Fibroblast of pulmonary artery (primary cell): ENCODE data around the gene HOXA3.

ENCODE experiments used
- DNase-seq: peaks from one replicate; pipeline ENCODE4 v3.0.0-alpha.2; 2010; ENCODE audit warnings: low read depth
- H3K4me3 ChIP-seq: replicated peaks from 2 replicates; pipeline ENCODE4 v1.5.1; 2011; ENCODE audit warnings: low read depth, mild to moderate bottlenecking, control low read depth, low read length, moderate library complexity
- CTCF ChIP-seq: IDR thresholded peaks from 2 replicates; pipeline ENCODE4 v1.5.1; 2011; ENCODE audit warnings: mild to moderate bottlenecking, control low read depth, low read length, inconsistent platforms; ENCODE audit errors: missing control alignments

The HOXA3 gene

DNA sequence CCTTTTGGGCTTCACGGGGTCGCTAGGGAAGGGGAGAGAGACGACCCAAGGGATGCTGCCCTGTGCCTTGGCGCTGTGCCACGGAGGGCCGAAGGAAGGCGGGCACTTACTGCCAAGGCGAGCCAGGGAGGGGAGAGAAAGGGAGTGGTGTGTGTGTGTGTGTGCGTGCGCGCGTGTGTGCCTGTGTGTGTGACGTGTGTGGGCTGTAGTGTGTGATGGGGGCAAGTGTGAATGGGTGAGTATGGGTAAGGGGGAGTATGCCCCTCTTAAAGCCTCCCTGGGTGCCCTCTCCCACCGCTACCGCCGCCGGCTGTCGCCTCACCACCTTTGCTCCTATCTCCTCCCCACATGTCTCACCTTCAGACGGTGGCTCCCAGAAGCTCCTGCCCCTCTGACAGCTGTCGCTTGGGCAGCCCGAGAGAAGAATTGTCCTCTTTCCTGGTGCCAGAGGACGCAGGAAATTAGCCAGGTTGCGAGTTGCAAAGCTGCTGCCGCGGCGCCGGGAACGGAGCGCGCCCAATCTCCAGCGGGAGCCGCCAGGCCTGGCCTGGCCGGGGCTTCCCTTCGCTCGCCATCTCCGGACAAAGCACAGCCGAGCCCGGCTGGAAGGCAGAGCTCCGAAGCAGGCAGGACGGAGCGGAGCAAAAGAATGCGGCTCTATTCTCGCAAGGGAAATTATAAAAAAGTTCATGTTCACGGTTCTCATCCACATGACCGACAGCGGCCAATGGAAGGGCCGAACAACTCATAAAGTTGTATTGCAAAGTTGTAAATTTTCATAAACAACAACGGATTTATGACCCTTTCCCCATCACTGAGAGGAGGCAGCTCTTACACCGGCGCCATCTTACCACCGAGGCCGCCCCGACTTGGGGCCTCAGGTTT is at the start of gene HOXA3:
Gene HOXA3 (minus strand): TSS at position 653 of the 885 bp plus-strand sequence. CDS start 41,943 bp downstream, outside the sequence.
- no peak for TF ChIP-seq CTCF
- H3K4me3 ChIP-seq = peak within 1 kb of the TSS; percentile 38
- DNase-seq = no peak

DNA sequence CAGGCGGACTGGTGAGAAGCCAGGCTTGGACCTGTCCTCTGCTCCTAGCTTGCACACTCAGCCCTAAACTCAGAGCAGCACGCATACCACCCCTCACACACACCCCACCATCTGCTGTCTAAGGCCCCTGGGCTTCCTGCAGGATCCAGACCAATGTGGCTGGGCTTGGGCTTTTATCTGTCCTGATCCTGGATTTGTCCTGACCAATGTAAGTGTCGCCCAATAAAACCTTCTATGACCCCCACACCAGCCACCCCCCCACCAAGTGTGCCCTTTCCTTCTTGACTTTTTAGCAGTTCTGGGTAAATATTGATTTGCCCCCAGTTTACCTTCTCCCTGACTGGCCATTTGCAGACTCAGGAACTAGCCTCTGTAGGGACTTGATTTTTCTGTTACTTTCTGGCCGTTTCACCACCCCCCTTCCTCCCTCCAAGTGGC is 49.2 kb upstream of the HOXA3 start:
- DNase-seq = no peak
- no peak overlapping the region for H3K4me3 ChIP-seq
- TF ChIP-seq CTCF = no peak

DNA sequence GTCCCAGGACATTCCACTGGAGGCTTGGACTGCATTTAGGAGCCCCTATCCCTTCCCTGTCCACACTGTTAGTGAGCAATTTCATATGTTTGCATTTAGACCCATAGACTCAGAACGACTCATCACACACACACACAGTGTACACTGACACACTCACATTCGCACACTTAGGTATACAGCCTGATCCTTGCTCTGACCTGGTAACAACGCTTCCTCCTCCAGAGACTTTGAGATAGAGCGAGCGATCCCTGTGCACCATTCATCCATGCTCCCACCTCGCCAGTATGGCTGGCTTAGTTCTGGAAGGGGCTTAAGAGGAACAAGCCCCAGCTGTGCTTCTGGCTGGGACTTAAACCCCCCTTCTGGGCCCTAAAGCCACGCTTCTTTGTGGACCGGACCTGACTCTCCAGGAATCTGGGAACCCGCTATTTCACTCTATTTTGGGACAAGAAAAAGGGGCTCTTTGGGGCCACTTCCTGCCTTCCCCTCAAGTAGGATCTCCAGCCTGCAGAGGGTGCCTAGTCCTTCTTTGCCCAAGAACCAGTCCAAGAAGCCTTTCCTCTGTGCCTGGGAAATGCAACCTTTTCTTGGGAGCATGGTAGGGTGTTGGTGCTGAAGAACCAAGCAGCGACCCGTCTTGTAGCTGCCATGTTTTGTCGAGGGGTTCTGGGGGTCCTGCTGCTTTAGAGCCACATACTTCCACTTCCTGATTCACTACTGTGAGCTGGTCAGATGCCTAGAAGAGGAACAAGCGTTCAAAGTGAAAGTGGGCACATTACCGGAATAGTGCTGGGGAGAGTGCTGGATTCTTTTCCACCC is 48.6 kb upstream of the HOXA3 start:
- H3K4me3 ChIP-seq = no peak overlapping the region
- no peak for TF ChIP-seq CTCF
- DNase-seq = no peak

GRCh38 chr7:27199849-27200760 is 47.7 kb upstream of the HOXA3 start, which contains the start of gene HOXA13:
TSS of gene HOXA13 (minus strand) at chr7:27200091. CDS start at chr7:27200077, 14 bp downstream.
- H3K4me3 ChIP-seq = no peak within 1 kb of the TSS
- no peak for TF ChIP-seq CTCF
- DNase-seq = no peak

GRCh38 chr7:27198871-27199801 is 46.8 kb upstream of the HOXA3 start:
- TF ChIP-seq CTCF = no peak
- DNase-seq = no peak
- H3K4me3 ChIP-seq = no peak overlapping the region
